HepG2 (cell line): ENCODE results near the gene KCNK6. TPM values are rescaled to one million over a fixed set of nuclear protein-coding genes. Genes with fewer than 3 reads are reported as not detected.

Experiments used
- ATF5 ChIP-seq: sonication (generic); formaldehyde crosslinking; IDR thresholded peaks from 2 replicates; pipeline ENCODE4 v1.4.0; 2020; ENCODE audit warnings: mild to moderate bottlenecking, low read depth, missing genetic modification reagents
- HINFP ChIP-seq: sonication (generic); formaldehyde crosslinking; IDR thresholded peaks from 2 replicates; pipeline ENCODE4 v1.4.0; 2020; ENCODE audit warnings: low read depth, mild to moderate bottlenecking, missing genetic modification reagents
- SPEN ChIP-seq: sonication (generic); formaldehyde crosslinking; IDR thresholded peaks from 2 replicates; pipeline ENCODE4 v1.5.1; 2020; ENCODE audit warnings: low read depth, mild to moderate bottlenecking, missing genetic modification reagents
- TARDBP ChIP-seq: sonication (generic); formaldehyde crosslinking; IDR thresholded peaks from 2 replicates; pipeline ENCODE4 v1.8.0; 2022; ENCODE audit warnings: mild to moderate bottlenecking, missing genetic modification reagents
- TFDP1 ChIP-seq: IDR thresholded peaks from 2 replicates; pipeline ENCODE4 v1.6.1; 2016; ENCODE audit warnings: missing compliant biosample characterization, missing genetic modification reagents, borderline replicate concordance
- ZBTB25 ChIP-seq: IDR thresholded peaks from 2 replicates; pipeline ENCODE4 v1.6.1; 2018; ENCODE audit warnings: missing genetic modification reagents
- ZNF362 ChIP-seq: sonication (generic); formaldehyde crosslinking; IDR thresholded peaks from 2 replicates; pipeline ENCODE4 v1.4.0; 2020; ENCODE audit warnings: missing genetic modification reagents, mild to moderate bottlenecking, borderline replicate concordance
- ZNF407 ChIP-seq: sonication (generic); formaldehyde crosslinking; IDR thresholded peaks from one replicate; pipeline ENCODE4 v1.5.1; 2020; ENCODE audit warnings: mild to moderate bottlenecking, missing genetic modification reagents; ENCODE audit errors: not compliant biosample characterization
- polyA plus RNA-seq, 8 experiments: library from polyadenylated mRNA; depleted of rRNA in 3 of 8; stranded (reverse) in 7 of 8; unstranded in 1 of 8; fragments of >200 nt; fragmentation: Illumina TruSeq in 4 of 8; extraction: Trizol in 4 of 8; gene quantifications; 2 replicates each; pipeline versions ENCODE4 v1.2.1 to v1.2.3, GENCODE V29; 2011 to 2016; ENCODE audit warnings: low read depth in 4 of 8, missing spikeins in 1 of 8, mixed read lengths in 1 of 8; ENCODE audit not compliant: insufficient read depth in 1 of 8
- total RNA-seq, 5 experiments: library from RNA; depleted of rRNA; stranded (reverse); fragments of >200 nt; fragmentation: Illumina TruSeq; extraction: Trizol; gene quantifications; 2 replicates each; pipeline ENCODE4 v1.2.3, GENCODE V29; 2016; ENCODE audit warnings: low read depth in 1 of 5
- TF ChIP-seq, protein P1 (sequence below): sonication (generic); formaldehyde crosslinking; IDR thresholded peaks from 2 replicates; pipeline ENCODE4 v1.5.0; 2020; ENCODE audit warnings: missing genetic modification reagents, mild to moderate bottlenecking, borderline replicate concordance

Gene KCNK6
- total and polyA plus RNA-seq, 2 of the 13 experiments (the other 11 are each of a cell fraction or from before 2014, with no cell fraction given), result 0.03 TPM; not detected in 1

DNA sequence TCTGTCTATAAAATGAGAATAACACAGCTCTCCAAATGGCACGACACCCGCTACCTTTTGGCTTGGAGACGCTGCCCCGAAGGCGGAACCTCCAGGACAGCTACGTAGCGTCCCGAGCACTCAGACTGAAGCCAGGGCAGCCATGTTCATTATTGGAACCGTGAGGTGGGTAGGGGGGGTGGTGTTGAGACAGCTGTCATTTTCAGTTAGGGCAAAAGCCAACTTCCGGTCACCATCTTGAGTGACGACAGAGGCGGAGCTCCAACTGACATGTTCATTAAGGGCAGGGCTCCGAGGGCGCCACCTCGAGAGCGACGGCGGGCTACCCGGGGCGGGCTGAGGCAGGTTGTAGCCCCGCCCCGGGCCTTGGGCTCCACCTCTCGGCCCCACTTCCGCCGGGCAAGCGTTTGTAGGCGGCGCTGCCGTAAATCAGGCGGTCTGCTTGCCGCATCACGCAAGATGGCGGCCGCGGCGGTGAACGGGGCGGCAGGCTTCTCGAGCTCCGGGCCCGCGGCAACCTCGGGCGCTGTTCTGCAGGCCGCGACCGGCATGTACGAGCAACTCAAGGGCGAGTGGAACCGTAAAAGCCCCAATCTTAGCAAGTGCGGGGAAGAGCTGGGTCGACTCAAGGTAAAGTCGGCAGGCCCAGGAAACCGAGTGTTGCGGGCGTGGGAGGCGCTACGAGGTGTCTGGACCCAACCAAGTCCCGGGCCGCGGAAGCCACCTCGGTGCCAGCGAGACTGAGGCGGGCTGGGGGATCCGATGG is 54.9 kb downstream of the KCNK6 start, which contains the start of gene PSMD8 (continued):
- TF ChIP-seq ZNF407 (CRISPR knock-in tag) (peak; percentile 44), HINFP (CRISPR knock-in tag) (peak; percentile 74; the same call in 1 of the 2 replicates), ZBTB25 (CRISPR knock-in tag) (no peak; the same call in 1 of the 2 replicates), ZNF362 (CRISPR knock-in tag) (peak; percentile 29; the same call in 1 of the 2 replicates), TARDBP (CRISPR knock-in tag) (peak; percentile 89), SPEN (peak; percentile 88), TFDP1 (CRISPR knock-in tag) (peak; percentile 49; the same call in 1 of the 2 replicates), ATF5 (CRISPR knock-in tag) (0 out of 2 replicates have a peak, but pooled peaks have one; percentile 49)
- TF ChIP-seq, protein P1, sequence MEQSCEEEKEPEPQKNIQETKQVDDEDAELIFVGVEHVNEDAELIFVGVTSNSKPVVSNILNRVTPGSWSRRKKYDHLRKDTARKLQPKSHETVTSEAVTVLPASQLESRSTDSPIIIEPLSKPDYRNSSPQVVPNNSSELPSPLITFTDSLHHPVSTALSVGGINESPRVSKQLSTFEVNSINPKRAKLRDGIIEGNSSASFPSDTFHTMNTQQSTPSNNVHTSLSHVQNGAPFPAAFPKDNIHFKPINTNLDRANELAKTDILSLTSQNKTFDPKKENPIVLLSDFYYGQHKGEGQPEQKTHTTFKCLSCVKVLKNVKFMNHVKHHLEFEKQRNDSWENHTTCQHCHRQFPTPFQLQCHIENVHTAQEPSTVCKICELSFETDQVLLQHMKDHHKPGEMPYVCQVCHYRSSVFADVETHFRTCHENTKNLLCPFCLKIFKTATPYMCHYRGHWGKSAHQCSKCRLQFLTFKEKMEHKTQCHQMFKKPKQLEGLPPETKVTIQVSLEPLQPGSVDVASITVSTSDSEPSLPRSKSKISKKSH (CRISPR knock-in tag), result peak; percentile 54; the same call in 1 of the 2 replicates
